K562 (cell line): ENCODE measurements around the gene FEM1B. TPM values are rescaled to one million over a fixed set of nuclear protein-coding genes. Genes with fewer than 3 reads are reported as not detected.

Experiments
- ATF2 ChIP-seq: sonication (generic); formaldehyde crosslinking; IDR thresholded peaks from 2 replicates; pipeline ENCODE4 v1.8.1; 2022; ENCODE audit warnings: missing genetic modification reagents
- BCOR ChIP-seq: fragments of 450-650 bp; IDR thresholded peaks from 2 replicates; pipeline ENCODE4 v1.6.1; 2016
- CBFB ChIP-seq: sonication (generic); formaldehyde crosslinking; IDR thresholded peaks from 2 replicates; pipeline ENCODE4 v1.4.0; 2020; ENCODE audit warnings: mild to moderate bottlenecking, missing genetic modification reagents
- EHMT2 ChIP-seq: fragments of 450-650 bp; IDR thresholded peaks from 2 replicates; pipeline ENCODE4 v1.6.1; 2018; ENCODE audit warnings: antibody characterized with exemption
- HDGF ChIP-seq: fragments of 450-650 bp; IDR thresholded peaks from 2 replicates; pipeline ENCODE4 v1.6.1; 2016
- ILK ChIP-seq: fragments of 450-650 bp; IDR thresholded peaks from 2 replicates; pipeline ENCODE4 v1.6.1; 2016; ENCODE audit warnings: missing genetic modification characterization, low read depth, mild to moderate bottlenecking, missing compliant biosample characterization, moderate library complexity, borderline replicate concordance
- KDM2B ChIP-seq: fragments of 250-450 bp; sonication (Bioruptor Pico); IDR thresholded peaks from 2 replicates; pipeline ENCODE4 v1.8.0; 2021; ENCODE audit warnings: mild to moderate bottlenecking, moderate library complexity
- KDM4B ChIP-seq, 2 experiments: fragments of 450-650 bp in 1 of 2; sonication (generic) in 1 of 2; IDR thresholded peaks; 2 replicates each; pipeline ENCODE4 v1.6.1; 2016 to 2017; ENCODE audit warnings: borderline replicate concordance in 2 of 2, antibody characterized with exemption in 1 of 2, low read depth in 1 of 2, mild to moderate bottlenecking in 1 of 2
- NCOA2 ChIP-seq, 2 experiments: fragments of 450-650 bp; IDR thresholded peaks; 2 replicates each; pipeline ENCODE4 v1.6.1; 2018; ENCODE audit warnings: mild to moderate bottlenecking in 2 of 2, moderate library complexity in 1 of 2; ENCODE audit not compliant: partially characterized antibody in 2 of 2
- NKRF ChIP-seq: fragments of 450-650 bp; IDR thresholded peaks from 2 replicates; pipeline ENCODE4 v1.6.1; 2016; ENCODE audit warnings: borderline replicate concordance
- SNAPC5 ChIP-seq: fragments of 250-450 bp; sonication (Bioruptor Pico); IDR thresholded peaks from 2 replicates; pipeline ENCODE4 v1.8.0; 2021; ENCODE audit warnings: moderate library complexity, mild to moderate bottlenecking, inconsistent platforms
- ZKSCAN1 ChIP-seq: fragments of 150-350 bp; IDR thresholded peaks from 2 replicates; pipeline ENCODE4 v1.6.1; 2016; ENCODE audit warnings: low read depth, low read length
- ZNF217 ChIP-seq: sonication (generic); formaldehyde crosslinking; IDR thresholded peaks from 2 replicates; pipeline ENCODE4 v1.8.0; 2022; ENCODE audit warnings: mild to moderate bottlenecking, missing genetic modification reagents
- ZNF318 ChIP-seq, 2 experiments: fragments of 450-650 bp; IDR thresholded peaks; 2 replicates each; pipeline ENCODE4 v1.6.1; 2016; ENCODE audit warnings: mild to moderate bottlenecking in 2 of 2, borderline replicate concordance in 1 of 2, low read depth in 1 of 2, moderate library complexity in 1 of 2
- polyA plus RNA-seq, 8 experiments: library from polyadenylated mRNA; depleted of rRNA in 4 of 8; stranded (reverse) in 5 of 8; unstranded in 3 of 8; fragments of >200 nt; fragmentation: Nextera tagmentation in 2 of 8; fragmentation: Illumina TruSeq in 1 of 8; extraction: Ambion mirVana in 2 of 8; extraction: Trizol in 1 of 8; gene quantifications; 2 replicates each; pipeline versions ENCODE4 v1.2.1 to v1.2.3, GENCODE V29; 2011 to 2014; ENCODE audit warnings: inconsistent platforms in 1 of 8, missing spikeins in 1 of 8
- total RNA-seq, 7 experiments: library from RNA; depleted of rRNA in 6 of 7; stranded (reverse); fragments of >200 nt in 6 of 7; fragmentation: Illumina TruSeq in 2 of 7; extraction: Trizol in 2 of 7; gene quantifications; 2 replicates each; pipeline versions ENCODE4 v1.2.1 to v1.2.3, GENCODE V29; 2011 to 2021; ENCODE audit warnings: low replicate concordance in 1 of 7

FEM1B gene
- total and polyA plus RNA-seq, 9 of the 15 experiments (the other 6 are each of a cell fraction or from before 2014, with no cell fraction given), result 5.9 to 61.6 (median 20.1) TPM

GRCh38 chr15:68229386-68230156 lies 48.0 kb upstream of the FEM1B start, which contains the start of gene CLN6 (continued):
- TF ChIP-seq CBFB (no peak), ZNF318 (IDR thresholded peaks at IDR 0.05; ENCODE audit: borderline replicate concordance in 1 of 2, low read depth in 1 of 2) (0 out of 4 replicates have a peak, but pooled peaks of 1 of the 2 experiments have one; percentile 25), ATF2 (CRISPR knock-in tag) (peak; percentile 25; the same call in 1 of the 2 replicates), SNAPC5 (CRISPR knock-in tag) (no peak), NKRF (peak; percentile 97), EHMT2 (no peak), KDM2B (CRISPR knock-in tag) (no peak), KDM4B (IDR thresholded peaks at IDR 0.05; ENCODE audit: borderline replicate concordance in 2 of 2, low read depth in 1 of 2) (peak in 1 of 2 experiments; percentile 38; a peak in 1 of 4 replicates), ILK (tag) (no peak), HDGF (no peak), NCOA2 (IDR thresholded peaks at IDR 0.05; ENCODE audit: partially characterized antibody in 2 of 2) (no peak), ZKSCAN1 (no peak), ZNF217 (CRISPR knock-in tag) (no peak), BCOR (0 out of 2 replicates have a peak, but pooled peaks have one; percentile 24)
